Osteoblast (primary cell): ENCODE measurements around the gene CASP4. TPM values are rescaled to one million over a fixed set of nuclear protein-coding genes. Genes with fewer than 3 reads are reported as not detected.

Experiments
- DNase-seq: peaks from one replicate; pipeline ENCODE4 v3.0.0; 2011; ENCODE audit warnings: low spot score, mixed read lengths; ENCODE audit not compliant: insufficient read length; ENCODE audit errors: missing footprints
- H2AFZ ChIP-seq: 2 replicates; pipeline ENCODE4 v1.6.0; 2011; ENCODE audit warnings: mild to moderate bottlenecking, low read length
- H3K27ac ChIP-seq: 2 replicates; pipeline ENCODE4 v1.5.1; 2011; ENCODE audit warnings: mild to moderate bottlenecking, low read depth, low read length, moderate library complexity
- H3K27me3 ChIP-seq: 2 replicates; pipeline ENCODE4 v1.6.0; 2012; ENCODE audit warnings: mild to moderate bottlenecking, control low read depth, inconsistent platforms, low read length, moderate library complexity; ENCODE audit not compliant: insufficient read depth
- H3K36me3 ChIP-seq: 2 replicates; pipeline ENCODE4 v1.5.1; 2011; ENCODE audit warnings: mild to moderate bottlenecking, low read length, control low read depth, moderate library complexity; ENCODE audit not compliant: insufficient read depth
- H3K4me1 ChIP-seq: 2 replicates; pipeline ENCODE4 v1.5.1; 2011; ENCODE audit warnings: mild to moderate bottlenecking, low read length, control low read depth, moderate library complexity; ENCODE audit not compliant: insufficient read depth
- H3K4me2 ChIP-seq: 2 replicates; pipeline ENCODE4 v1.6.0; 2011; ENCODE audit warnings: mild to moderate bottlenecking, low read length; ENCODE audit not compliant: insufficient read depth
- H3K4me3 ChIP-seq: fragments of 200-600 bp; sonication (generic); 3 replicates; pipeline ENCODE4 v1.5.1; 2012; ENCODE audit warnings: mild to moderate bottlenecking, low read length, inconsistent platforms; ENCODE audit not compliant: insufficient read depth
- H3K79me2 ChIP-seq: 2 replicates; pipeline ENCODE4 v1.6.0; 2012; ENCODE audit warnings: mild to moderate bottlenecking, low read length, control low read depth, inconsistent platforms; ENCODE audit not compliant: insufficient read depth
- H3K9me3 ChIP-seq: 2 replicates; pipeline ENCODE4 v1.5.1; 2011; ENCODE audit warnings: low read depth, low read length, control low read depth
- H4K20me1 ChIP-seq: 2 replicates; pipeline ENCODE4 v1.6.0; 2012; ENCODE audit warnings: mild to moderate bottlenecking, low read length, control low read depth; ENCODE audit not compliant: insufficient read depth
- total RNA-seq: library from RNA; depleted of rRNA; stranded (reverse); fragments of >200 nt; gene quantifications from 2 replicates; pipeline ENCODE4 v1.2.3, GENCODE V29; 2012
- TF ChIP-seq, protein P1 (sequence below): IDR thresholded peaks from 2 replicates; pipeline ENCODE4 v1.5.1; 2011; ENCODE audit warnings: mild to moderate bottlenecking, low read depth, low read length, moderate library complexity; ENCODE audit errors: extremely low read depth

The CASP4 gene
- total RNA-seq, 1 donor: 152 TPM

- H2AFZ ChIP-seq: no peak overlapping the region
- no peak overlapping the region for H3K4me2 ChIP-seq
- H4K20me1 ChIP-seq: no peaks in the 10 kb centered on the region
- DNase-seq: no peak
- no peaks in the 10 kb centered on the region for H3K4me1 ChIP-seq
- H3K4me3 ChIP-seq: no peak overlapping the region
- H3K9me3 ChIP-seq: no peaks in the 10 kb centered on the region
- H3K27me3 ChIP-seq: no peaks in the 10 kb centered on the region
- no peak overlapping the region for H3K27ac ChIP-seq
- no peaks in the 10 kb centered on the region for H3K79me2 ChIP-seq
- H3K36me3 ChIP-seq: no peaks in the 10 kb centered on the region
- TF ChIP-seq, protein P1, sequence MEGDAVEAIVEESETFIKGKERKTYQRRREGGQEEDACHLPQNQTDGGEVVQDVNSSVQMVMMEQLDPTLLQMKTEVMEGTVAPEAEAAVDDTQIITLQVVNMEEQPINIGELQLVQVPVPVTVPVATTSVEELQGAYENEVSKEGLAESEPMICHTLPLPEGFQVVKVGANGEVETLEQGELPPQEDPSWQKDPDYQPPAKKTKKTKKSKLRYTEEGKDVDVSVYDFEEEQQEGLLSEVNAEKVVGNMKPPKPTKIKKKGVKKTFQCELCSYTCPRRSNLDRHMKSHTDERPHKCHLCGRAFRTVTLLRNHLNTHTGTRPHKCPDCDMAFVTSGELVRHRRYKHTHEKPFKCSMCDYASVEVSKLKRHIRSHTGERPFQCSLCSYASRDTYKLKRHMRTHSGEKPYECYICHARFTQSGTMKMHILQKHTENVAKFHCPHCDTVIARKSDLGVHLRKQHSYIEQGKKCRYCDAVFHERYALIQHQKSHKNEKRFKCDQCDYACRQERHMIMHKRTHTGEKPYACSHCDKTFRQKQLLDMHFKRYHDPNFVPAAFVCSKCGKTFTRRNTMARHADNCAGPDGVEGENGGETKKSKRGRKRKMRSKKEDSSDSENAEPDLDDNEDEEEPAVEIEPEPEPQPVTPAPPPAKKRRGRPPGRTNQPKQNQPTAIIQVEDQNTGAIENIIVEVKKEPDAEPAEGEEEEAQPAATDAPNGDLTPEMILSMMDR: no peak
These were observed 39.6 kb downstream of the CASP4 start for GRCh38 chr11:104928811-104929210.

DNA sequence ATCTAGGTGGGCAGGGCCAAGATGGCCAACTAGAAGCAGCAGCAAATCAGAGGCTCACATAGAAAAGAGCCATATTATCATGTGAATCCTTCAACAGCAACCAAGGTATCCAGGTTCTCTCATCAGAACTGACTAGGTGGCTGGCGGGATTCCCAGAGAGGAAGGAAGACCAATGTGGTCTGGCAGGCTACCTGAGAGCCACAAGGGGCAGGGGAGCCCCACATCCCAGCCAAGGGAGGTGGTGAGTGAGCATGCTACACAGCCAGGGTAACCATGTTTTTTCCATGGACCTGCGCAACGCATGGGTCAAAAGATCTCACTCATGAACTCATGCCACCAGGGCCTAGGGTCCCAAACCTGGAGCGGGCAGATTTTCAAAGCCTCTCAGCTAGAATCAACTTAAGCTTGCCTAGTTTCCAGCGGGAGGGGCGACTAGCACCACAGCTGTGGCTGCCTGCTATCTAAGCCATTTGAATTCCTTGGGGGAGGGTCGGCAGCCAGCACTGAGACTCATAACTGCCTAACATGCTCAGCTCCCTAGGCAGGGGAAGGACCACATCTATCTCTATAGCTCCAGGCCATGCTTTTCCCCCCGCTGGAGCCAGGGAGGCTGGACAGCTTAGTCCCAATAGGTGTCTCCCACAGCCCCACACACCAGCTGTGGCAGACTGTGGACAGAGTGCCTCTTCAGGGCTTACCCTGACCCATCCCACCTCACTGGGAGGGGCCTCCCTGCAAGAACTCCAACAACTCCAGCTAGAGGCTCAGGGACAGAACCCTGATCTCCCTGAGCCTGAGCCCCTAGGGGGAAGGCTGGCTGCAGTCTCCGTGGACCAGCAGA is 41.4 kb downstream of the CASP4 start:
- TF ChIP-seq, protein P1: no peak
- Histone ChIP-seq H3K27me3 (no peaks in the 10 kb centered on the region), H3K4me1 (no peaks in the 10 kb centered on the region), H3K9me3 (no peaks in the 10 kb centered on the region), H3K4me2 (no peak overlapping the region), H3K27ac (no peak overlapping the region), H4K20me1 (no peaks in the 10 kb centered on the region), H3K4me3 (no peak overlapping the region), H3K79me2 (no peaks in the 10 kb centered on the region), H2AFZ (no peak overlapping the region), H3K36me3 (no peaks in the 10 kb centered on the region)
- DNase-seq: no peak

DNA sequence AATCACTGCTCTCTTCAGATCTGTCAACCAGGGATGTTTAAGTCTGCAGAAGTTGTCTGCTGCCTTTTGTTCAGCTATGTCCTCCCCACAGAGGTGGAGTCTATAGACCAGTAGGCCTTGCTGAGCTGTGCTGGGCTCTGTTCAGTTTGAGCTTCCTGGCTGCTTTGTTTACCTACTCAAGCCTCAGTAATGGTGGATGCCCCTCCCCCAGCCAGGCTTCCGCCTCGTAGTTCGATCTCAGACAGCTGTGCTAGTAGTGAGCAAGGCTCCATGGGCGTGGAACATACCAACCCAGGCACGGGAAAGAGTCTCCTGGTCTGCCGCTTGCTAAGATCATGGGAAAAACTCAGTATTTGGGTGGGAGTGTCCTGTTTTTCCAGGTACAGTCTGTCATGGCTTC is 42.5 kb downstream of the CASP4 start:
- Histone ChIP-seq H3K36me3 (no peaks in the 10 kb centered on the region), H4K20me1 (no peaks in the 10 kb centered on the region), H3K9me3 (no peaks in the 10 kb centered on the region), H2AFZ (no peak overlapping the region), H3K27ac (no peak overlapping the region), H3K4me1 (no peaks in the 10 kb centered on the region), H3K27me3 (no peaks in the 10 kb centered on the region), H3K79me2 (no peaks in the 10 kb centered on the region), H3K4me2 (no peak overlapping the region), H3K4me3 (no peak overlapping the region)
- no peak for DNase-seq
- TF ChIP-seq, protein P1: no peak

GRCh38 chr11:104918113-104918824 is 50.1 kb downstream of the CASP4 start:
- no peaks in the 10 kb centered on the region for H3K79me2 ChIP-seq

More at GRCh38 chr11:104918113-104918824, 50.1 kb downstream of the CASP4 start:
- Histone ChIP-seq H3K36me3 (no peaks in the 10 kb centered on the region), H3K9me3 (no peaks in the 10 kb centered on the region), H3K4me2 (peak overlapping the region; percentile 81), H3K4me1 (peaks cover 5% of the 10 kb centered on the region), H3K4me3 (peak overlapping the region; percentile 67), H3K27me3 (no peaks in the 10 kb centered on the region), H2AFZ (peak overlapping the region; percentile 31), H3K27ac (peak overlapping the region; percentile 56), H4K20me1 (no peaks in the 10 kb centered on the region)
- DNase-seq: peak; percentile 30
- TF ChIP-seq, protein P1: no peak
